Vagina (tissue), 2 donors: ENCODE measurements around the gene SUCLA2. TPM values are rescaled to one million over a fixed set of nuclear protein-coding genes. Genes with fewer than 3 reads are reported as not detected.

Source experiments
- DNase-seq, 2 donors: peaks; one replicate each; pipeline ENCODE4 v3.0.0-alpha.2; 2017; ENCODE audit errors: extremely low spot score in 2 of 2
- H3K27ac ChIP-seq: fragments of 200-600 bp; sonication (generic); one replicate; pipeline ENCODE4 v1.5.1; 2019
- H3K27me3 ChIP-seq: fragments of 200-600 bp; sonication (generic); one replicate; pipeline ENCODE4 v1.5.1; 2019
- H3K36me3 ChIP-seq, 2 donors: fragments of 200-600 bp; sonication (generic); one replicate each; pipeline ENCODE4 v1.5.1; 2017 to 2019
- H3K4me1 ChIP-seq: fragments of 200-600 bp; sonication (generic); one replicate; pipeline ENCODE4 v1.5.1; 2019
- H3K4me3 ChIP-seq, 2 donors: fragments of 200-600 bp; sonication (generic); 1 replicate in 1 of 2; 2 replicates in 1 of 2; pipeline ENCODE4 v1.5.1; 2016 to 2019
- H3K9me3 ChIP-seq: fragments of 200-600 bp; sonication (generic); one replicate; pipeline ENCODE4 v1.5.1; 2019
- CTCF ChIP-seq, 3 experiments: fragments of 450-650 bp in 2 of 3; fragments of 200-600 bp in 1 of 3; sonication (generic) in 1 of 3; IDR thresholded peaks; one replicate each; pipeline ENCODE4 v1.5.1; 2017 to 2019; ENCODE audit warnings: antibody characterized with exemption in 3 of 3, mild to moderate bottlenecking in 2 of 3, moderate library complexity in 2 of 3
- POLR2A ChIP-seq, 2 donors: fragments of 450-650 bp; IDR thresholded peaks; one replicate each; pipeline ENCODE4 v1.6.1; 2017; ENCODE audit warnings: antibody characterized with exemption in 2 of 2, mild to moderate bottlenecking in 2 of 2, moderate library complexity in 2 of 2
- POLR2AphosphoS5 ChIP-seq, 2 donors: sonication (generic); formaldehyde crosslinking; IDR thresholded peaks; one replicate each; pipeline ENCODE4 v1.9.0; 2017; ENCODE audit warnings: antibody characterized with exemption in 2 of 2, mild to moderate bottlenecking in 2 of 2, low read depth in 1 of 2; ENCODE audit not compliant: insufficient read depth in 1 of 2
- intact Hi-C: fragments of 100-400 bp; cut with DNase I; formaldehyde crosslinking; loops from one replicate; pipeline ENCODE4 v1.15.1; 2023
- total RNA-seq: library from RNA; depleted of rRNA; stranded (reverse); fragments of >200 nt; gene quantifications from one replicate; pipeline ENCODE4 v1.2.3, GENCODE V29; 2016

The SUCLA2 gene
- total RNA-seq, 1 donor from 2014 or later, result 51.1 TPM

DNA sequence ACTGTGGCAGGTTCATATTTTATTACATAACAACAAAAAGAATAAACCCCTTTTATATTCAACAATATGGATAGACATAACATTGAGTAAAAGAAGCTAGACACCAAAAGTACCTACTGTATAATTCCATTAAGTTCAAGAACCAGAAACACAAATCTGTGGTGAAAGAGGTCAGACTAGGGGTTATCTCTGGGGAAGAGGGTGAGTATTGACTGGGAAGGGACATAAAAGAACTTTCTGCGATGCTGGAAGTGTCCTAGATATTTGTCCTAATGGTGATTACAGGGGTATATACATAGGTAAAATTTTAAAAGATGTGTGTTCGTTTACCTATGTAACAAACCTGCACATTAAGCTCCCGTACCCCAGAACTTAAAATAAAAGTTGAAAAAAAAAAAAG is 103.0 kb downstream of the SUCLA2 start:
- Histone ChIP-seq H3K27ac (no peak overlapping the region), H3K9me3 (no peaks in the 10 kb centered on the region), H3K27me3 (no peaks in the 10 kb centered on the region), H3K4me1 (no peaks in the 10 kb centered on the region), H3K36me3 (no peaks in the 10 kb centered on the region), H3K4me3 (no peak overlapping the region)
- no peak for TF ChIP-seq POLR2AphosphoS5 (IDR thresholded peaks at IDR 0.05; ENCODE audit: insufficient read depth in 1 of 2, low read depth in 1 of 2)
- no peak for TF ChIP-seq CTCF (IDR thresholded peaks at IDR 0.05)
- TF ChIP-seq POLR2A (IDR thresholded peaks at IDR 0.05), result no peak
- DNase-seq, result no peak
- intact Hi-C loops, result no loop called here

GRCh38 chr13:47897411-47898050 is 103.5 kb downstream of the SUCLA2 start:
- no peak overlapping the region for H3K27ac ChIP-seq
- H3K9me3 ChIP-seq, result no peaks in the 10 kb centered on the region
- H3K4me1 ChIP-seq, result no peaks in the 10 kb centered on the region
- intact Hi-C loops, result no loop called here
- no peak for DNase-seq
- H3K36me3 ChIP-seq, result no peaks in the 10 kb centered on the region
- TF ChIP-seq POLR2AphosphoS5 (IDR thresholded peaks at IDR 0.05; ENCODE audit: insufficient read depth in 1 of 2, low read depth in 1 of 2) (no peak), POLR2A (IDR thresholded peaks at IDR 0.05) (no peak), CTCF (IDR thresholded peaks at IDR 0.05) (no peak)
- H3K4me3 ChIP-seq, result no peak overlapping the region
- no peaks in the 10 kb centered on the region for H3K27me3 ChIP-seq

GRCh38 chr13:47896546-47896945 is 104.5 kb downstream of the SUCLA2 start:
- Histone ChIP-seq H3K4me1 (no peaks in the 10 kb centered on the region), H3K36me3 (no peaks in the 10 kb centered on the region), H3K4me3 (no peak overlapping the region), H3K27ac (no peak overlapping the region), H3K9me3 (no peaks in the 10 kb centered on the region), H3K27me3 (no peaks in the 10 kb centered on the region)
- DNase-seq, result no peak
- TF ChIP-seq POLR2AphosphoS5 (IDR thresholded peaks at IDR 0.05; ENCODE audit: insufficient read depth in 1 of 2, low read depth in 1 of 2), result no peak
- TF ChIP-seq POLR2A (IDR thresholded peaks at IDR 0.05), result no peak
- no peak for TF ChIP-seq CTCF (IDR thresholded peaks at IDR 0.05)
- intact Hi-C loops, result no loop called here

GRCh38 chr13:47896111-47896510 is 105.0 kb downstream of the SUCLA2 start:
- H3K27me3 ChIP-seq, result no peaks in the 10 kb centered on the region
- no peak overlapping the region for H3K4me3 ChIP-seq
- no peak for TF ChIP-seq POLR2AphosphoS5 (IDR thresholded peaks at IDR 0.05; ENCODE audit: insufficient read depth in 1 of 2, low read depth in 1 of 2)
- no peak for TF ChIP-seq POLR2A (IDR thresholded peaks at IDR 0.05)
- TF ChIP-seq CTCF (IDR thresholded peaks at IDR 0.05), result no peak
- no peak overlapping the region for H3K27ac ChIP-seq
- H3K4me1 ChIP-seq, result no peaks in the 10 kb centered on the region
- DNase-seq, result no peak
- H3K36me3 ChIP-seq, result no peaks in the 10 kb centered on the region
- intact Hi-C loops, result no loop called here
- no peaks in the 10 kb centered on the region for H3K9me3 ChIP-seq

DNA sequence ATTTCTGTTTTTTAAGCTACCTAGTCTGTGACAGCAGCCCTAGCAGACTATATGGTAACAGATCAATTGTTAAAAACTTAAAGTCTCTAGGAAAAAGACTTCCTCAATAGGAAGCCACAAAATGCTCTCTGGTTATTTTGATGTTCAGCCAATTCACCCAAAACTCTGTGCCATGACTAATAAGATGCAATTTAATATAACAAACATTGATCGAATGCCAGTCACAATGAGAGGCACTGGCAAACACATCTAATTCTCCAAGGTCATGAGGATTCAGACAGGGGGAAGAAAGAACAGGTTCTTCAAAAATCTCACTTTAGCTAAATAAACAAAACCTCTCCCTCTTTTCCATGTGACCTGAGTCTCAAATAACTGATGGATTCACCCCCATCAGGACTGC is 107.5 kb downstream of the SUCLA2 start:
- H3K27ac ChIP-seq, result no peak overlapping the region
- no peaks in the 10 kb centered on the region for H3K9me3 ChIP-seq
- no peaks in the 10 kb centered on the region for H3K27me3 ChIP-seq
- intact Hi-C loops, result no loop called here
- TF ChIP-seq POLR2A (IDR thresholded peaks at IDR 0.05) (no peak), POLR2AphosphoS5 (IDR thresholded peaks at IDR 0.05; ENCODE audit: insufficient read depth in 1 of 2, low read depth in 1 of 2) (no peak), CTCF (IDR thresholded peaks at IDR 0.05) (no peak)
- DNase-seq, result no peak
- no peak overlapping the region for H3K4me3 ChIP-seq
- no peaks in the 10 kb centered on the region for H3K36me3 ChIP-seq
- no peaks in the 10 kb centered on the region for H3K4me1 ChIP-seq
